Sigmoid colon (tissue), 4 donors: ENCODE results near the gene GZF1.

Source experiments
- CTCF ChIP-seq, 4 experiments: fragments of 450-650 bp in 3 of 4; fragments of 200-600 bp in 1 of 4; IDR thresholded peaks; one replicate each; pipeline ENCODE4 v1.5.1; 2016 to 2019; ENCODE audit warnings: antibody characterized with exemption in 4 of 4, mild to moderate bottlenecking in 3 of 4, moderate library complexity in 2 of 4
- EP300 ChIP-seq, 4 donors: sonication (generic); formaldehyde crosslinking; IDR thresholded peaks; one replicate each; pipeline ENCODE4 v1.6.1; 2017; ENCODE audit warnings: antibody characterized with exemption in 4 of 4
- POLR2A ChIP-seq, 2 donors: fragments of 450-650 bp; IDR thresholded peaks; one replicate each; pipeline ENCODE4 v1.6.1; 2016; ENCODE audit warnings: antibody characterized with exemption in 2 of 2, mild to moderate bottlenecking in 2 of 2, moderate library complexity in 2 of 2

- TF ChIP-seq CTCF (IDR thresholded peaks at IDR 0.05) (no peak), POLR2A (IDR thresholded peaks at IDR 0.05) (no peak), EP300 (IDR thresholded peaks at IDR 0.05) (no peak)
Observed at GRCh38 chr20:23356203-23356602, 5.8 kb upstream of the GZF1 start.
